SJSA1 (cell line): ENCODE results near the gene IGF2BP2. TPM values are rescaled to one million over a fixed set of nuclear protein-coding genes. Genes with fewer than 3 reads are reported as not detected.
A peak's percentile ranks its signal among the peaks of the same experiment; 100 is the strongest.
"Not testable (repeated sequence)": the region's sequence is repeated elsewhere in the genome, so short reads cannot be mapped to it uniquely, and the experiment has no call there.

Source experiments
- DNase-seq, 2 experiments: peaks; one replicate each; pipeline ENCODE4 v3.0.0-alpha.2; 2015 to 2020; ENCODE audit warnings: low spot score in 2 of 2, low read depth in 1 of 2
- H3K27ac ChIP-seq: fragments of 250-450 bp; sonication (Bioruptor Pico); 2 replicates; pipeline ENCODE4 v1.5.1; 2020; ENCODE audit warnings: mild to moderate bottlenecking, moderate library complexity
- H3K27me3 ChIP-seq: fragments of 250-450 bp; sonication (Bioruptor Pico); replicated peaks from 2 replicates; pipeline ENCODE4 v1.5.1; 2020; ENCODE audit warnings: mild to moderate bottlenecking, moderate library complexity
- H3K36me3 ChIP-seq: fragments of 250-450 bp; sonication (Bioruptor Pico); 2 replicates; pipeline ENCODE4 v1.5.1; 2020; ENCODE audit warnings: mild to moderate bottlenecking
- H3K4me1 ChIP-seq: fragments of 250-450 bp; sonication (Bioruptor Pico); replicated peaks from 2 replicates; pipeline ENCODE4 v1.6.1; 2021; ENCODE audit warnings: mild to moderate bottlenecking
- H3K4me3 ChIP-seq: fragments of 250-450 bp; sonication (Bioruptor Pico); 2 replicates; pipeline ENCODE4 v1.5.1; 2020; ENCODE audit warnings: mild to moderate bottlenecking
- H3K9me3 ChIP-seq: fragments of 250-450 bp; sonication (Bioruptor Pico); replicated peaks from 2 replicates; pipeline ENCODE4 v1.5.1; 2020; ENCODE audit warnings: mild to moderate bottlenecking
- total RNA-seq: library from RNA; depleted of rRNA; stranded (reverse); fragments of >200 nt; shearing (Covaris generic); gene quantifications from 2 replicates; pipeline ENCODE4 v1.2.3, GENCODE V29; 2014

IGF2BP2 gene
- total RNA-seq, 1 experiment from 2014 or later, result 96.5 TPM

- Histone ChIP-seq H3K9me3 (no peaks in the 10 kb centered on the region), H3K36me3 (peaks cover 77% of the 10 kb centered on the region), H3K27ac (no peak overlapping the region), H3K4me1 (no peaks in the 10 kb centered on the region; the same call in 1 of the 2 replicates), H3K4me3 (no peak overlapping the region), H3K27me3 (no peaks in the 10 kb centered on the region)
- DNase-seq, result no peak
These were observed 144.6 kb downstream of the IGF2BP2 start for GRCh38 chr3:185680231-185680630.

GRCh38 chr3:185678027-185678426 lies 146.8 kb downstream of the IGF2BP2 start:
- Histone ChIP-seq H3K27ac (no peak overlapping the region), H3K4me1 (no peaks in the 10 kb centered on the region; the same call in 1 of the 2 replicates), H3K9me3 (0 out of 2 replicates have a peak, but pooled peaks cover 2% of the 10 kb centered on the region), H3K4me3 (no peak overlapping the region), H3K36me3 (peaks cover 78% of the 10 kb centered on the region), H3K27me3 (no peaks in the 10 kb centered on the region)
- no peak for DNase-seq

GRCh38 chr3:185677146-185677829 lies 147.6 kb downstream of the IGF2BP2 start:
- peak in 1 of 2 experiments; percentile 66 for DNase-seq
- Histone ChIP-seq H3K36me3 (peaks cover 76% of the 10 kb centered on the region), H3K4me3 (no peak overlapping the region), H3K27ac (no peak overlapping the region), H3K4me1 (no peaks in the 10 kb centered on the region; the same call in 1 of the 2 replicates), H3K9me3 (0 out of 2 replicates have a peak, but pooled peaks cover 2% of the 10 kb centered on the region), H3K27me3 (no peaks in the 10 kb centered on the region)

GRCh38 chr3:185667574-185667973 lies 157.3 kb downstream of the IGF2BP2 start:
- H3K36me3 ChIP-seq, result peaks cover 64% of the 10 kb centered on the region

GRCh38 chr3:185663929-185664328 lies 160.9 kb downstream of the IGF2BP2 start:
- no peaks in the 10 kb centered on the region for H3K9me3 ChIP-seq
- DNase-seq, result peak in 1 of 2 experiments; percentile 11
- no peak overlapping the region for H3K27ac ChIP-seq
- H3K4me1 ChIP-seq, result peaks cover 18% of the 10 kb centered on the region
- H3K36me3 ChIP-seq, result peaks cover 39% of the 10 kb centered on the region
- H3K27me3 ChIP-seq, result no peaks in the 10 kb centered on the region
- no peak overlapping the region for H3K4me3 ChIP-seq

More at GRCh38 chr3:185667574-185667973, 157.3 kb downstream of the IGF2BP2 start:
- Histone ChIP-seq H3K27ac (no peak overlapping the region), H3K27me3 (no peaks in the 10 kb centered on the region), H3K4me1 (no peaks in the 10 kb centered on the region), H3K9me3 (no peaks in the 10 kb centered on the region), H3K4me3 (no peak overlapping the region)
- DNase-seq, result no peak

- H3K27ac ChIP-seq, result no peak overlapping the region
- H3K36me3 ChIP-seq, result peaks cover 38% of the 10 kb centered on the region
- H3K4me3 ChIP-seq, result no peak overlapping the region
- peak in 1 of 2 experiments; percentile 12 for DNase-seq
- no peaks in the 10 kb centered on the region for H3K9me3 ChIP-seq
- no peaks in the 10 kb centered on the region for H3K27me3 ChIP-seq
- H3K4me1 ChIP-seq, result peaks cover 40% of the 10 kb centered on the region
These were observed 163.1 kb downstream of the IGF2BP2 start for GRCh38 chr3:185661772-185662171.

GRCh38 chr3:185661296-185661695 lies 163.5 kb downstream of the IGF2BP2 start:
- H3K27me3 ChIP-seq, H3K27ac ChIP-seq, H3K9me3 ChIP-seq, H3K4me3 ChIP-seq: not testable (repeated sequence)
- peaks cover 38% of the 10 kb centered on the region for H3K36me3 ChIP-seq
- peak in 1 of 2 experiments; percentile 7 for DNase-seq
- peaks cover 42% of the 10 kb centered on the region for H3K4me1 ChIP-seq

GRCh38 chr3:185659942-185660921 lies 164.6 kb downstream of the IGF2BP2 start:
- H3K36me3 ChIP-seq, result peaks cover 39% of the 10 kb centered on the region
- no peak overlapping the region for H3K4me3 ChIP-seq
- no peak overlapping the region for H3K27ac ChIP-seq
- no peaks in the 10 kb centered on the region for H3K27me3 ChIP-seq
- H3K9me3 ChIP-seq, result no peaks in the 10 kb centered on the region
- peaks cover 50% of the 10 kb centered on the region for H3K4me1 ChIP-seq
- peak; percentile 70 to 76 for DNase-seq

- peaks cover 50% of the 10 kb centered on the region for H3K4me1 ChIP-seq
- DNase-seq, result peak in 1 of 2 experiments; percentile 13
- peak overlapping the region; percentile 19 for H3K27ac ChIP-seq
- H3K36me3 ChIP-seq, result peaks cover 49% of the 10 kb centered on the region
- H3K27me3 ChIP-seq, result no peaks in the 10 kb centered on the region
- no peaks in the 10 kb centered on the region for H3K9me3 ChIP-seq
- no peak overlapping the region for H3K4me3 ChIP-seq
These were observed 165.9 kb downstream of the IGF2BP2 start for GRCh38 chr3:185658943-185659342.

GRCh38 chr3:185658504-185658912 lies 166.3 kb downstream of the IGF2BP2 start:
- peaks cover 53% of the 10 kb centered on the region for H3K36me3 ChIP-seq
- no peaks in the 10 kb centered on the region for H3K27me3 ChIP-seq
- no peak overlapping the region for H3K4me3 ChIP-seq
- peaks cover 50% of the 10 kb centered on the region for H3K4me1 ChIP-seq
- no peaks in the 10 kb centered on the region for H3K9me3 ChIP-seq
- peak overlapping the region; percentile 77 for H3K27ac ChIP-seq
- peak; percentile 81 to 92 for DNase-seq

- Histone ChIP-seq H3K9me3 (no peaks in the 10 kb centered on the region), H3K27me3 (no peaks in the 10 kb centered on the region), H3K27ac (peak overlapping the region; percentile 77), H3K4me1 (peaks cover 50% of the 10 kb centered on the region), H3K4me3 (no peak overlapping the region), H3K36me3 (peaks cover 57% of the 10 kb centered on the region)
- DNase-seq, result peak in 1 of 2 experiments; percentile 24
These were observed 166.9 kb downstream of the IGF2BP2 start for GRCh38 chr3:185657691-185658503.

- peaks cover 61% of the 10 kb centered on the region for H3K36me3 ChIP-seq
- peaks cover 50% of the 10 kb centered on the region for H3K4me1 ChIP-seq
- peak in 1 of 2 experiments; percentile 36 for DNase-seq
- no peaks in the 10 kb centered on the region for H3K27me3 ChIP-seq
- H3K9me3 ChIP-seq, result no peaks in the 10 kb centered on the region
- H3K27ac ChIP-seq, result peak overlapping the region; percentile 77
- H3K4me3 ChIP-seq, result no peak overlapping the region
These were observed 167.6 kb downstream of the IGF2BP2 start for GRCh38 chr3:185657211-185657610.

GRCh38 chr3:185656321-185656840 lies 168.5 kb downstream of the IGF2BP2 start:
- Histone ChIP-seq H3K9me3 (no peaks in the 10 kb centered on the region), H3K27me3 (no peaks in the 10 kb centered on the region), H3K4me3 (no peak overlapping the region), H3K27ac (peak overlapping the region; percentile 77), H3K36me3 (peaks cover 69% of the 10 kb centered on the region), H3K4me1 (peaks cover 50% of the 10 kb centered on the region)
- peak; percentile 87 for DNase-seq
